HT-29 (cell line): ENCODE measurements around the gene KLHL29. TPM values are rescaled to one million over a fixed set of nuclear protein-coding genes. Genes with fewer than 3 reads are reported as not detected.

ENCODE experiments used
- DNase-seq: peaks from one replicate; pipeline ENCODE4 v3.0.0-alpha.2; 2015; ENCODE audit warnings: low spot score
- total RNA-seq: library from RNA; depleted of rRNA; stranded (reverse); fragments of >200 nt; shearing (Covaris generic); gene quantifications from 2 replicates; pipeline ENCODE4 v1.2.3, GENCODE V29; 2014

The KLHL29 gene
- total RNA-seq, 1 experiment from 2014 or later = 0.18 TPM

DNA sequence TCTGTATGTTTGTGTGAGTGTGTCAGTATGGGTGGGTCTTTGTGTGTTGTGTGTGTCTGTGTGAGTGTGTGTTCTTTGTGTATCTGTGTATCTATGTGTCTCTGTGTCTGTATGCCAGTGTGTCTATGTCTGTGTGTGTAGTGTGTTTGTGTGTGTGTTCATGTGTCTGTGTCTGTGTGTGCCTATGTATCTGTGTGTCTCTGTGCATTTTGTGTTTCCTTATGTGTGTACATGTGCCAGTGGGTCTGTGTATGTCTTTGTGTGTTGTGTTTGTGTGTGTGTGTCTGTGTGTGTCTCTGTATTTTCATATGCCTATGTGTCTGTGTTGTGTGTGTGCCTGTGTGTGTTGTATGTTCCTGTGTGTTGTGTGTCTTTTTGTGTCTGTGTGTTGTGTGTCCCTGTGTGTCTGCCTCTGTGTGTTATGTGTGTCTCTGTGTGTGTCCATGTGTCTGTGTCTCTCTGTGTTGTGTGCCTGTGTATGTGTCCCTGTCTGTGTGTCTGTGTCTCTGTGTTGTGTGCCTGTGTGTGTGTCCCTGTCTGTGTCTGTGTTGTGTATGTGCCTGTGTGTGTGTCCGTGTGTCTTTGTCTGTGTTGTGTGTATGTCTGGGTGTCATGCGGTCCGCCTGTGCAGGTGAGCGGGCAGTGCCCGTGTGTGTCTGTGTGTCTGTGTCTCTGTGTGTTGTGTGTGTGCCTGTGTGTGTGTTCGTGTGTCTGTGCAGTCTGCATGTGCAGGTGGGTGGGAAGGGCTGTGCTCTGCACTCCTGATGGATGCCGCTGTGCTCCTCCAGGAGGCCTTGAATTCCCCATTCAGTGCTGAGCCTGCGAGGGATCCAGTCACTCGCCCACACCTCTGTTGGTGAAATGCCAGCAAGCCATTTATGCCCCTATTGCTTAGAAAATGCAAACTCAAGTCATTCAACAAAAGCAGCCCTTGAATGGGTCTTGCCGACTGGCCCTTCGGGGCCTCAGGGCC, 37.4 kb downstream of the KLHL29 start:
- no peak for DNase-seq

GRCh38 chr2:23423062-23423872, 38.3 kb downstream of the KLHL29 start:
- no peak for DNase-seq

GRCh38 chr2:23423873-23424680, 39.1 kb downstream of the KLHL29 start:
- no peak for DNase-seq

GRCh38 chr2:23425338-23425871, 40.4 kb downstream of the KLHL29 start:
- no peak for DNase-seq

DNA sequence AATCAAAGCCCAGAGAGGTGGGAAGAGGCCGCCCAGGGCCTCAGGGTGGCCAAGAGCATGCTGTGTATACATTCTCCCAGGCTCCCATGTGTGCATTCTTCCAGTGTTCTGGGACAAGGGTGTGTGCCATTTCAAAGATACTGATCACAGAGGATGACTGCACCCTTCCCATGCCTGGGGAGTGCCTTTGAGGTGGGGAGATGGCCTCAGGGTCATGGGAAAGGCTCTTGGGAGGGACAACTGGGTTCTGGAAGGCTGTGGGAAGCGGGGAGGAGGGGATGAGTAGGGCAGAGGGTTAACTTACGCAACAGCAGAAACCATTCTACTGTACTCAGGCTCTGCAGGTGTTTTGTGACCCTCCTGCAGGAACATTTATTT, 40.9 kb downstream of the KLHL29 start:
- no peak for DNase-seq

DNA sequence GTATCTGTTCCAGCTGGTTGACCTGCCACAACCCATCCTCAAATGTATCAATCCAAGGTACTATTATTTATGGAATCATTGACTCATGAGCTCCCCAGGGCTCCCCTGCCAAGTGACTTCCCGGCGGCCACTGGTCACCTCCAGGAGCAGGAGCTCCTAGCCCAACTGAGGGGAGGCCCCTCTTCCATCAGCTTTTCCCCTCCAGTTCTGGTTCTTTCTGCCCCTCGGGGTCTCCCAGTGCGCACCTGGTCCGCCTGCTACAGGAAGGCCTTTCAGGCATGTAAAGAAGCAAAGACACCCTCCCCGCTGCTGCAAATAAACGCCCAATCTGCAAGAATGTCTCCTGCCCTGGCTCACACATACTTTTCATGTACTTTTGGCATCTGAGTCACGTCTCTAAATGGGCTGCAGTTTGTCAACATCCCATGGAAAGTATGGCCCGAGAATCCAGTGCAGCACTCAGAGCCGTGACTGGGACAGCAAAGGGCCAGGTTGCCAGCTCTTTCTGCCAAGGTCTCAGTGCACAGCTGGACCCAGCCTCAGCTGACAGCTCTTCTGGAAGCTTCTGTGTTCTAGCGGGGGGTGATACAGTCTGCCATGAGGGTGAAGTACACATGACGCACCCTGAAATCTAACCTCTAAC, 41.4 kb downstream of the KLHL29 start:
- DNase-seq = no peak

DNA sequence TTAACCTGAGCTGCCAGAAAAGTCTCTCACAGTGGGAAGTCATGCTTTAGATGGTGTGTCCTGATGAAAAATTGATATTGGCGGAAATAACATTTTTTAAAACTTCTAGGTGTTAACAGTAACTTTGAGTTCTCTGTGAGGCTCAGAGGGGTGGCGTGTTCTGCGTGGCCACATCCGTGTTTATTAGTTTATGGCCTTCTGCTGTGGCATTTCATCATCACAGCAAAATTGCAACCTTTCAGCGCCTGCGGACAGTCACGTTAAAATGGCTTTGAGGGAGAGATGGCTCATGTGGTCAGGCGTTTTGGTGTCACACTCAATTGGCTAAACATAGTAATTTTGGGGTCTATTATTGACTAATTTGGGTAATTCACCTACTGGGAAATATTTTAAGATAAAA, 42.4 kb downstream of the KLHL29 start:
- no peak for DNase-seq

- no peak for DNase-seq
Measured at GRCh38 chr2:23427976-23428375, 43.0 kb downstream of the KLHL29 start.

- DNase-seq = no peak
Measured at GRCh38 chr2:23429036-23429435, 44.1 kb downstream of the KLHL29 start.

DNA sequence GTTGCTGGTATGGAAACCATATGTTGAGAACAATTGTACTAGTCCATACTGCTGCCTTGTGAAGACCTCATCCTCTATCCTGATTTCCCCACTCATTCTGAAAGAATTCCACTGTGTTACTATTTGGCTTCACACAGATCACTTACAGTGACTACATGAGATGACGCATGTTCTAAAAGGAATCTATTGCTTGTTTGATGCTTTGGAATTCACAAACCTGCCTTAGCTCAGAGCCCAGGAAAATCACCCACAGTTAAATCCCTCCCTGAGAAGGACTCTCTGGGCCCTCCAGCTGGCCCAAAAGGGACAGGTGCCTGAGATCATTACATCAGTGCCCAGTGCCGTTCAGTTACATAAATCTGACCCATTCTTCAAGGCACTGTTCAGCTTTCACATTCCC, 45.3 kb downstream of the KLHL29 start:
- no peak for DNase-seq

DNA sequence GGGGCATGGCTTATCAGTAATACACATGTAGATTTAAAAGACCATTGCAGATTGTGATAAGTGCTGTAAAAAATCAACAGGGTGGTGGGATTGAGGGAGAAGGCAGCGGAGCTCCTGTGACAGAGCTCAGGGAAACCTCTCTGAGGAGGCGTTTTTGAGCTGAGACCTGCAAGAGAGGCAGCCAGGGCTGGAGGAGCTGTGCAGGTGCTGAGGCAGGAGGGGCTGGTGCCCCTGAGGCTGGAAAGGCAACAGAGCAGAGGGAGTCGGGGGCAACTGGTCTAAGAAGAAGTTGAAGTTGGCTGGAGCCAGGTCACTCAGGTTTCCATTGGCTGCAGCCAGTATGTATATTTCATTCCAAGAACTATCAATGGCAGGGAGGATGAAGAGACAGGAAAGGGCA, 47.6 kb downstream of the KLHL29 start:
- DNase-seq = no peak

DNA sequence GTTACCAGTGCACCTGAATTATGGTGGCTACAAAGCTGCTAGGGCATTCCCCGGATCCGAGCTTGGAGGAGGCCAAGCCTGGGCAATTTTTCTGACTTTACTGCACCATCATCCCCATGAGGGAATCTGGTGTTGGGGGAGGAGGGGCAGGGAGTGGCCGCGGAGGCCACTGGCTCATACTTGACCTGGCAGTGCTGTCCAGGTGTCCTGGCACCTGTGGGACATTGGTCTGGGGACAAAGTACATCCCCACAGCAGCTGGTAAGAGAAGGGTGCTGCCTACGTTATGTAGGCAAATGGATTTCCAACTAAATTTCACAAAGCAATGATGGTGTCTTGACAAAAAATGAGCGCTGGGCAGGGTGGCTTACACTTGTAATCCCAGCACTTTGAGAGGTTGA, 48.3 kb downstream of the KLHL29 start:
- DNase-seq = no peak

DNA sequence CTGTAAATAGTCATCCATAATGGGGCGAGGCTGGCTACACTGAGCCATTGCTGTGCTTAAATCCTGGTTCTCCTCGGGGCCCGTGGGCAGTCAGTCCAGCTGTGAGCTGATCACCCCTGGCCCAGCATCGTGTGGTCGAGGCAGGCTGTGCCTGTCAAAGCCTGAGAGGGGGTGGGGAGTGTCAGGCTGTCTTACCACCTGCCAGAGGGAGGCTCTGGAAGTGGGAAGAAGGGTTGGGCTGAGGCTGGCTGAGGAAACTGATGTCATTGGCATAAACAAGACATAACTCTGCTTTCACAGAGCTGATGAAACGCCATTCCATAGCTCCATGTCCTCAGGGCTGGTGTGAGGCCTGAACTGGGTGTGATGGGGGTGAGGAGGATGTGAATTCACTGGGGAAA, 49.7 kb downstream of the KLHL29 start:
- no peak for DNase-seq

- DNase-seq = no peak
Measured at GRCh38 chr2:23435250-23436035, 50.5 kb downstream of the KLHL29 start.

GRCh38 chr2:23436346-23437098, 51.5 kb downstream of the KLHL29 start:
- DNase-seq = no peak

DNA sequence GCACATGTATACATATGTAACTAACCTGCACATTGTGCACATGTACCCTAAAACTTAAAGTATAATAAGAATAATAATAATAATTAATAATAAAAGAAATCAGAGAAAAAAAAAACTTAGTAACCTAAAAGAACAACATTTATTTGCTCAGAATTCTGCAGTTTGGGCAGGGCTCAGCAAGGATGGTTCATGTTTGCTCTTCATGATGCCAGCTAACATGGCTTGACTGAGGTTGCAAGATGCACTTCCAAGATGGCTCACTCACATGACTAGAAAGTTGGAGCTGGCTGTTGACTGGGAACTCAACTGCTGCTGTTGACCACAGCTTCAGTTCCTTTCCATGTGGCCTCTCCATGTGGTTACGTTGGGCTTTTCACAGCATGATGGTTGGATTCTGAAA, 56.4 kb downstream of the KLHL29 start:
- DNase-seq = no peak

GRCh38 chr2:23445450-23445868, 60.5 kb downstream of the KLHL29 start:
- DNase-seq = no peak

DNA sequence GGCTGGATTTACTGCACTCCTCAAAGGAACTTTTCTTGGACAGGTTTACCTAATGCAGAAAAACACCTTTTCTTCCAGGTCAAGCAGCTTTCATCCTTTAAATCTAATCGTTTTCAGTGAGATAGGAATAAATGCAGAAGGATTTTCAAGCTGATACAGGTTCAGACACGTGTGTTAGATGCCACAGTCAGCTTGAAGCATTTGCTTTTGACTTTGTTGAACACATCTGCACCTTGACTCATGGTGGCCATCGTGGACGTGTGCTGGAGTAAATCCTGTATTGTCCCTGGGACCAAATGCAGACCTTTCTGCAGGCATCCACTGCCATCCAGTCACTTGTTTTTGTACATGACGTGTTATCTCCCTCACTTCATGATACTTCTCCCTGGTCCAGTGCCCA, 61.9 kb downstream of the KLHL29 start:
- DNase-seq = no peak

- DNase-seq = no peak
Measured at GRCh38 chr2:23447405-23447804, 62.4 kb downstream of the KLHL29 start.
